Measurements from ENCODE around the gene GIPC2.
"Not testable (repeated sequence)": the region's sequence is repeated elsewhere in the genome, so short reads cannot be mapped to it uniquely, and the experiment has no call there.

GIPC2 gene

DNA sequence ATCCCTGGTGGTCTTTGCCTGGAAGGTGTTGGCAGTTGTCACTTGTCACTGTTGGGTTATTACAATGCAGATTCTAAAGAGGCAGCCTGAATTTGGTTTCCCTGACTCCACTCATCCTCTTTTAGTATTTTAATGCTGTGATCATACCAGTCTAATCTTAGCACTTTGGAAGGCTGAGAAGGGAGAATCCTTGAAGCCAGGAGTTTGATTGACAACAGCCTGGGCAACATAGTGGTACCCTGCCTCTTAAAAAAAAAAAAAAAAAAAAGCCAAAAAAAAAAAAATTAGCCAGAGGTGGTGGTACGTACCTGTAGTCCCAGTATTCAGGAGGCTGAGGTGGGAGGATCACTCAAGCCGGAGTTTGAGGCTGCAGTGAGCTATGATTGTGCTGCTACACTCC lies 7.7 kb downstream of the GIPC2 start:
- Histone ChIP-seq H3K4me3 (ENCODE audit: low read length) (no peak overlapping the region), H3K9ac (ENCODE audit: low read depth, low read length) (no peak overlapping the region), H3K4me1 (ENCODE audit: control insufficient read depth, insufficient read depth, low read length) (peaks cover 17% of the 10 kb centered on the region), H3K27me3 (ENCODE audit: control insufficient read depth, insufficient read depth, low read length) (no peaks in the 10 kb centered on the region), H3K9me3 (replicated peaks; ENCODE audit: low read length) (no peaks in the 10 kb centered on the region), H3K36me3 (ENCODE audit: insufficient read depth, low read length) (no peaks in the 10 kb centered on the region), H3K4me2 (ENCODE audit: low read length) (no peak overlapping the region)

DNA sequence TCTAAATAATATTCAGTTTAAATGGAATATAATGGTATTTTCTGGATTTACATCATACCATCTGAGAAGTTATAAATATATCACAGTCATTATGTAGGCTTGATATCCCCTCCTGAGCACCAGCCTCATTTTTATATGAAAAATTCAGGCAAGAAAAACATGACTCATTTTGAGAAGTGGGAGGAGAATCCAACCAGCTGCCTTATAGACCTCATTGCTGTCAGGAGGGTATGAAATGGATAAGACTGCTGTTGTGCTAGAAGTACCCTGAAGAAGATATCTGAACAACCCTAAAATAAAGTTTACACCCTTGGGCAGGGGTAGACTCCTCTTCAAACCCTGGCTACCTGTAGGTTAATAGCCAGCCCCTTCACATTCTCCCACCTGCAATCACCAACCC lies 8.8 kb downstream of the GIPC2 start:
- Histone ChIP-seq H3K36me3 (ENCODE audit: insufficient read depth, low read length) (no peaks in the 10 kb centered on the region), H3K9ac (ENCODE audit: low read depth, low read length) (peak overlapping the region; percentile 28), H3K4me2 (ENCODE audit: low read length) (no peak overlapping the region), H3K9me3 (replicated peaks; ENCODE audit: low read length) (no peaks in the 10 kb centered on the region), H3K4me3 (ENCODE audit: low read length) (no peak overlapping the region), H3K27me3 (ENCODE audit: control insufficient read depth, insufficient read depth, low read length) (no peaks in the 10 kb centered on the region), H3K4me1 (ENCODE audit: control insufficient read depth, insufficient read depth, low read length) (peaks cover 26% of the 10 kb centered on the region)

DNA sequence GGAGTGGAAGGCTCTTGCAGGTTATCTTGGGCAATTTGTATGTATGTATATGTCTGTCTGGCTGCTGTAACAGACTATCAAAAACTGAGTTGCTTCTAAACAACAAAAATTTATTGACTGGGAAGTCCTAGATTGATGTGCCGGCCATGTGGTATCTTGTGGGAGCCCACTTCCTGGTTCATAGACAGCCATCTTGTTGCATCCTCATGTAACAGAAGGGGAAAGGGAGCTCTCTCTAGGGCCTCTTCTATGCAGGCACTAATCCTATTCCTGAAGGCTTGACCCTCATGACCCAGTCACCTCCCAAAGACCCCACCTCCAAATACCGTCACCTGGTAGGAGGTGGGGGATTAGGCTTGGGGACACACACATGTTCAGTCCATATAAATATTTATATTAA lies 9.2 kb downstream of the GIPC2 start:
- Histone ChIP-seq H3K4me1 (ENCODE audit: control insufficient read depth, insufficient read depth, low read length) (peaks cover 26% of the 10 kb centered on the region), H3K36me3 (ENCODE audit: insufficient read depth, low read length) (no peaks in the 10 kb centered on the region), H3K9me3 (replicated peaks; ENCODE audit: low read length) (no peaks in the 10 kb centered on the region), H3K4me2 (ENCODE audit: low read length) (no peak overlapping the region), H3K4me3 (ENCODE audit: low read length) (no peak overlapping the region), H3K27me3 (ENCODE audit: control insufficient read depth, insufficient read depth, low read length) (no peaks in the 10 kb centered on the region), H3K9ac (ENCODE audit: low read depth, low read length) (peak overlapping the region; percentile 28)

DNA sequence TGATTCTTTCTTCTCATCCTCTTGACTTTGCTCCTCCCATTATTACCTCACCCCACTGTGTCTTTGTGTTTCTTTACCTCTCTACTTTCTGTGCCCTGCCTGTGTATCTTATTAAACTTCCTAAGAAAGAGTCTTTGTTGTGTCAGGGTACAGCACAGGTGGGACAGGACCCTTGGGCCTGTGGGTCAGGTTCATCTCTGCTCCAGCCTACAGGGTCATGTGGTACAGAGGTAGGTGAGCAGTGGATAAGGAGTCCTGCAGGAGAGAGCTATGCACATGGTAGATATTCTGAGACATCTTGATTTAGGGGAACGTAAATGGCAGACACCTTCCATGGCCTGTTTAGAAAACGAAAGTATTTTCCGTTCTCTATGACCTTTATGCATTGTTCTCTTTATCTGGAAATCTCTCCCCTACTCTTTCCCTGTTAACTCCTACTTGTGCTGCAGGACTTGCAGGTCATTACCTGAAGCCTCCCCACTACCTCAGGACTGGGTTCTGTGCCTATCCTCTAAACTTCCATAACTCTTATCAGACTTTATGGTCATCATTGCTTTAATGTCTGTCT lies 9.9 kb downstream of the GIPC2 start:
- H3K4me2 ChIP-seq (ENCODE audit: low read length): no peak overlapping the region
- no peaks in the 10 kb centered on the region for H3K36me3 ChIP-seq (ENCODE audit: insufficient read depth, low read length)
- H3K4me3 ChIP-seq (ENCODE audit: low read length): no peak overlapping the region
- H3K4me1 ChIP-seq (ENCODE audit: control insufficient read depth, insufficient read depth, low read length): peaks cover 26% of the 10 kb centered on the region
- H3K9me3 ChIP-seq (replicated peaks; ENCODE audit: low read length): no peaks in the 10 kb centered on the region
- H3K9ac ChIP-seq (ENCODE audit: low read depth, low read length): no peak overlapping the region
- no peaks in the 10 kb centered on the region for H3K27me3 ChIP-seq (ENCODE audit: control insufficient read depth, insufficient read depth, low read length)

DNA sequence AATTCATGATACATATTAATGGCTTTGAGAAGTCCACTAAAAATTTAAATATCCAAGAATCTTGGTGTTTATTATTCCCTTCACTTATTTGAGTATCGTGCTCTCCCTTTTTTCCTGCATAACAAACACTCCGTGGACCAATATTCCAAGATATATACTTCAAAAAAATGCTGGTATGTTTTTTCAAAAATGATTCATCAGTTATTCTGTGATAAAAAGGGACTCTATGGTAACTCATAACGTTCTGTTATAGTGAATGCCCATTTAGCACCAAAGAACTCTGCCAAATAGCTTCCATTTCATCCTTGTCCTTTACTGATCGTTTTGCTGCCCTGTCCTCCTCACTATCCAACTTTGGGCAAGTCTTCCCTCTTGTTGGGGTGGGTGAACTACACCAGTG lies 12.9 kb downstream of the GIPC2 start:
- Histone ChIP-seq H3K36me3 (ENCODE audit: insufficient read depth, low read length) (no peaks in the 10 kb centered on the region), H3K27me3 (ENCODE audit: control insufficient read depth, insufficient read depth, low read length) (no peaks in the 10 kb centered on the region), H3K9ac (ENCODE audit: low read depth, low read length) (peak overlapping the region; percentile 20), H3K4me2 (ENCODE audit: low read length) (peak overlapping the region; percentile 21), H3K9me3 (replicated peaks; ENCODE audit: low read length) (no peaks in the 10 kb centered on the region), H3K4me1 (ENCODE audit: control insufficient read depth, insufficient read depth, low read length) (peaks cover 41% of the 10 kb centered on the region), H3K4me3 (ENCODE audit: low read length) (no peak overlapping the region)

DNA sequence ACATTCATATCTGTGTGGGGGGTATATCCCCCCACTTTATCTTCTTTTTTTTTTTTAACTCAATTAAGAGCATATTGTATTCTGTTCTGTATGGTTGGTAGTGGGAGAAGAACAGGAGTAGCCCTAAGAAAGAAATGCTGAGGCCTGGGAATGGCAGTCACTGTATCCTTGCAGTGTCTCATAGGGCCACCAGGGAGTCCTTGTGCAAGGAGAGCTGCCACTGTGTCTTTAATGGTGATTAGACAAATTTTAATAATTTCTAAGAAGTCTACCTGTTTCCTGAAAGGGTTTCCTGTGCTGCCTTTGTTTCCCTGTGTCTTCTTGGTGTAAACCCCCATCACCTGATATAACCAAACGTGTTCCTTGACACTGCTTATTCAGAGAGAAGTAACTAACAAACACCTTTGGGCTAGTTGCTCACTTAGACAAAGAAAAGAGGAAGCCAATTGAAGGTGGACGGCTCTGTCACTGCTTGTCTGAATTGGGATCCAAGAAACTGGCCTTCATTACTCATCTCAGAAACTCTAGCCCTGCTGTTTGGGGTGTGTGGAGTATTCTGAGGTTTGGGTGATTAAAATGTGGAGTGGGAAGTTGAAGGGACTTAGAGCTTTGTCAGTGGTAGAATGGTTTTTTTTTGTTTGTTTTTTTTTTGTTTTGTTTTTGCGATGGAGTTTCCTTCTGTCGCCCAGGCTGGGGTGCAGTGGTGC lies 15.2 kb downstream of the GIPC2 start:
- H3K9ac ChIP-seq (ENCODE audit: low read depth, low read length): peak overlapping the region; percentile 64
- no peaks in the 10 kb centered on the region for H3K36me3 ChIP-seq (ENCODE audit: insufficient read depth, low read length)
- peaks cover 27% of the 10 kb centered on the region for H3K4me1 ChIP-seq (ENCODE audit: control insufficient read depth, insufficient read depth, low read length)
- no peaks in the 10 kb centered on the region for H3K27me3 ChIP-seq (ENCODE audit: control insufficient read depth, insufficient read depth, low read length)
- no peaks in the 10 kb centered on the region for H3K9me3 ChIP-seq (replicated peaks; ENCODE audit: low read length)
- no peak overlapping the region for H3K4me2 ChIP-seq (ENCODE audit: low read length)
- no peak overlapping the region for H3K4me3 ChIP-seq (ENCODE audit: low read length)

DNA sequence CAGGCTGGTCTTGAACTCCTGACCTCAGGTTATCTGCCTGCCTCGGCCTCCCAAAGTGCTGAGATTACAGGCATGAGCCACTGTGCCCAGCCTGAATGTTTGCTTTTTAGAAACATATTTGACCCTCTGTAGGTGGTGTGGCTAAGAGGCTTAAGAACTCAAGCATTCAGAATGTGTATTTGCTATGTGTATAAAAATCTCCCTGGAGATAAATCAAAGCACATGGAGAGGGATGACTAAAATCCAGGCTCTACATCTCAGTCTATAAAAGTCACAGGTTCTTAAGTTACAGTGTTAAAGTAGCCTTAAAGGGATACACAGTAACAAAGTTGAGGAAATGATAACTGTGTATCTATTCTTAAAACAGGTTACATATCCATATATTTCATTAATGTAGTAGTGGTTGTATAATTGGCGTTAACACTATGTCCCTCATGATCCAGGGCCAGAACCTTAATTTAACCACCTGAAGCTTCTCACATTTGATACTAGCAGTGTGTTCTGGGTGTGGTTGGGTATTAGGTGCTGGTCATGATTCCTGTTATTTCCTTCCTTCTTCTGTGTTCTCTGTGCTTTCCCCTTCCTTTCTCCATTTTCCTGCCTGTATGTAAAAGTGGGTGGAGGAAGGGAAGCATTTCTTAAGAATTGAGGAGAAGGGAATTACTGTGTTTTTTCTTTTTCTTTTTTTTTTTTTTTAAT lies 16.2 kb downstream of the GIPC2 start:
- H3K4me1 ChIP-seq (ENCODE audit: control insufficient read depth, insufficient read depth, low read length): peaks cover 27% of the 10 kb centered on the region
- no peaks in the 10 kb centered on the region for H3K9me3 ChIP-seq (replicated peaks; ENCODE audit: low read length)
- no peaks in the 10 kb centered on the region for H3K36me3 ChIP-seq (ENCODE audit: insufficient read depth, low read length)

DNA sequence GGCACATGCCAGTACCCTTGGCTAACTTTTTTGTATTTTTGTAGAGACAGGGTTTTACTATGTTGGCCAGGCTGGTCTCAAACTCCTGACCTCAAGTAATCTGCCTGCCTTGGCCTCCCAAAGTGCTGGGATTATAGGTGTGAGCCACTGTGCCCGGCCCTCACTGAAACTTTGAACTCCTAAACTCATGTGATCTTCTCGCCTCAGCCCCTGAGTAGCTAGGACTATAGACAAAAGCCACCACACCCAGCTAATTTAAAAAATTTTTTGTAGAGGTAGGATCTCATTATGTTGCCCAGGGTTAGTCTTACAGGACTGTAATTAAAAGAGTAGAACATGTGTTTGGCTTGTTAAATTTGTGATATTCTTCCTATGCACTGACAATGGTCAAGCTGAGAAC lies 19.1 kb downstream of the GIPC2 start:
- not testable (repeated sequence) for H3K4me3 ChIP-seq (ENCODE audit: low read length)

More for the DNA sequence above, 16.2 kb downstream of the GIPC2 start:
- Histone ChIP-seq H3K4me2 (ENCODE audit: low read length) (peak overlapping the region; percentile 27), H3K9ac (ENCODE audit: low read depth, low read length) (peak overlapping the region; percentile 64), H3K4me3 (ENCODE audit: low read length) (no peak overlapping the region), H3K27me3 (ENCODE audit: control insufficient read depth, insufficient read depth, low read length) (no peaks in the 10 kb centered on the region)

DNA sequence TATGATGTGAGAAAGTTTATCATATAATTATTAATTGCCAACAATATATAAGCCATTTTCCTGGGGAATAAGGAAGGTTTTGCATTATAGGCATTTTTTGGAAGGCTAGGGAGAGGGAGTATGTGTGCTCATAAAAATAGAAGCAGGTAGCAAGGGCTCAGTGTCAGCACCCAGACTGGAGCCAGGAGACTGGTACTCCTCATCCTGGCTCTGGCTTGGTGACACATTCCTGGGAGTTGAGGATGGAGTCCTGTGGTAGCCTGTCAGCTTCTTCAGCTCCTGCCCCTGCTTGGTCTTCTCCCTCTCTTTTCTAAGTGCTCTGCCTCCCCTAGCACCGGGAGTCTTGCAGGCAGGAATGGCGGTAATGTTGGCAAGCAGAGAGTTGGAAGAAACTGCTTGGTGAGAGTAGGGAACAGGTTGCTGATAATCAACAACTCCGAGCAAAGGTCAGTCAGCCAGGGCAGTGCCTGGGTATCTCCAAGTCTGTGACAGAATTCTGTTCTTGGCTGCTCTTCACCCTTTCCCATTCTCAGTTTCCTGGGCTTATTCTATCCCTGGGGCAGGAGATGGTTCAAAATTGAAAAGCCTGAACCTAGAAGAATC lies 23.0 kb downstream of the GIPC2 start:
- Histone ChIP-seq H3K36me3 (ENCODE audit: insufficient read depth, low read length) (no peaks in the 10 kb centered on the region), H3K4me1 (ENCODE audit: control insufficient read depth, insufficient read depth, low read length) (peaks cover 35% of the 10 kb centered on the region), H3K9me3 (replicated peaks; ENCODE audit: low read length) (no peaks in the 10 kb centered on the region), H3K4me3 (ENCODE audit: low read length) (no peak overlapping the region), H3K27me3 (ENCODE audit: control insufficient read depth, insufficient read depth, low read length) (no peaks in the 10 kb centered on the region), H3K4me2 (ENCODE audit: low read length) (no peak overlapping the region), H3K9ac (ENCODE audit: low read depth, low read length) (no peak overlapping the region)

More for the DNA sequence above, 19.1 kb downstream of the GIPC2 start:
- H3K9ac ChIP-seq (ENCODE audit: low read depth, low read length); H3K4me2 ChIP-seq (ENCODE audit: low read length); H3K9me3 ChIP-seq (replicated peaks; ENCODE audit: low read length); H3K36me3 ChIP-seq (ENCODE audit: insufficient read depth, low read length); H3K27me3 ChIP-seq (ENCODE audit: control insufficient read depth, insufficient read depth, low read length): not testable (repeated sequence)
- H3K4me1 ChIP-seq (ENCODE audit: control insufficient read depth, insufficient read depth, low read length): peaks cover 25% of the 10 kb centered on the region

DNA sequence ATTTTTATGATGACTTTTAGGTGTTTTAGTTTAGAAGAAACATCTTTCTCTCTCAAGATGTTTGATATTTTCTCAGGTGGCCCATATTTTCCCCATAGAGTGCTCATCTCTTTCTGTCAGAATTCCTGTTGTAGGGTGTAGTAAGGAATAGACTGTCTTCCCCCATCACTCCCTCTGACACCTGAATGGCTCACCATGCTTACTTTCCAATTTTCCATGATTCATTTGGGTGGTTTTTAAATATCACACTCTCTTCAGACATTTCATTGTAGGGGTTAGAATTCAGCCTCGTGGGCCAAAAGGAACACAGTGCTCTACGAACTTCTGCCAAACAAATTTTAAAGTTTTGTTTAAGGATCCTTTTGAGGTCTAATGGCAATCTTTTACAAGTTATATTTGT lies 24.0 kb downstream of the GIPC2 start:
- Histone ChIP-seq H3K9me3 (replicated peaks; ENCODE audit: low read length) (no peaks in the 10 kb centered on the region), H3K4me1 (ENCODE audit: control insufficient read depth, insufficient read depth, low read length) (peaks cover 37% of the 10 kb centered on the region), H3K4me3 (ENCODE audit: low read length) (no peak overlapping the region), H3K4me2 (ENCODE audit: low read length) (no peak overlapping the region), H3K36me3 (ENCODE audit: insufficient read depth, low read length) (no peaks in the 10 kb centered on the region), H3K27me3 (ENCODE audit: control insufficient read depth, insufficient read depth, low read length) (no peaks in the 10 kb centered on the region), H3K9ac (ENCODE audit: low read depth, low read length) (peak overlapping the region; percentile 70)

DNA sequence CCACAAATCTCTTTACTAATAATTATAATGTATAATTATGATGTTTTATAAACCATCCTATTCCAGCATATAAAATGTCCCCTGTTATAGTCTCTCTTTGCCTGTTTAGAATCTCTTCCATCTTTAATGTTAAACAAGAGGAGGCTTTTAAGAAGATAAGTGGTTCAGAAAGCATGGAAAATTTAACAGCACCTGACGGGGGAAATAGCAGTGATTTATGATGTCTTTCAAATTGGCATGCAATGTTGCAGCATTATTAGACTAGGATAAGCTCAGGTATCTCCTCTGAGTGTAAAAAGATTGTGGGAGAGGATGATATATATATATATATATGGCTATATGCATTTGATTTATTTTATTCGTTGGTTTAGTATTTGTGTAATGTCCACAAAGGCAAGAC lies 24.4 kb downstream of the GIPC2 start:
- Histone ChIP-seq H3K27me3 (ENCODE audit: control insufficient read depth, insufficient read depth, low read length) (no peaks in the 10 kb centered on the region), H3K4me2 (ENCODE audit: low read length) (peak overlapping the region; percentile 47), H3K4me1 (ENCODE audit: control insufficient read depth, insufficient read depth, low read length) (peaks cover 37% of the 10 kb centered on the region), H3K4me3 (ENCODE audit: low read length) (peak overlapping the region; percentile 6), H3K9ac (ENCODE audit: low read depth, low read length) (peak overlapping the region; percentile 70), H3K36me3 (ENCODE audit: insufficient read depth, low read length) (no peaks in the 10 kb centered on the region), H3K9me3 (replicated peaks; ENCODE audit: low read length) (no peaks in the 10 kb centered on the region)
